ENCODE data around the gene OR10H3. TPM values are rescaled to one million over a fixed set of nuclear protein-coding genes. Genes with fewer than 3 reads are reported as not detected.
"Not testable (repeated sequence)": the region's sequence is repeated elsewhere in the genome, so short reads cannot be mapped to it uniquely, and the experiment has no call there.

Gene OR10H3
- total and polyA plus RNA-seq, 4 donors: not detected

- Histone ChIP-seq H3K9me3 (ENCODE audit: control insufficient read depth, low read length) (no peaks in the 10 kb centered on the region), H3K36me3 (ENCODE audit: control insufficient read depth in 1 of 2, insufficient read depth in 2 of 2, low read length in 1 of 2) (no peaks in the 10 kb centered on the region), H3K27ac (ENCODE audit: low read depth in 1 of 2, low read length in 2 of 2) (no peak overlapping the region), H3K27me3 (ENCODE audit: control insufficient read depth in 1 of 2, insufficient read depth in 2 of 2, low read length in 1 of 2) (no peaks in the 10 kb centered on the region), H3K4me1 (ENCODE audit: control insufficient read depth in 1 of 2, insufficient read depth in 2 of 2, low read length in 2 of 2) (no peaks in the 10 kb centered on the region), H3K4me3 (ENCODE audit: low read length in 2 of 2) (no peak overlapping the region)
- DNase-seq: no peak
- ATAC-seq (ENCODE audit: low FRiP score): no peak
- intact Hi-C loops (cut with DNase I): no loop called here
- 80 to 82% methylated on average over 3 of the region's 3 CpGs for WGBS, 2 donors
These were observed 44.4 kb downstream of the OR10H3 start for GRCh38 chr19:15782211-15782610.

- H3K27me3 ChIP-seq (ENCODE audit: control insufficient read depth in 1 of 2, insufficient read depth in 2 of 2, low read length in 1 of 2); H3K4me1 ChIP-seq (ENCODE audit: control insufficient read depth in 1 of 2, insufficient read depth in 2 of 2, low read length in 2 of 2); intact Hi-C loops (cut with DNase I); H3K4me3 ChIP-seq (ENCODE audit: low read length in 2 of 2); DNase-seq; H3K27ac ChIP-seq (ENCODE audit: low read depth in 1 of 2, low read length in 2 of 2); H3K36me3 ChIP-seq (ENCODE audit: control insufficient read depth in 1 of 2, insufficient read depth in 2 of 2, low read length in 1 of 2); H3K9me3 ChIP-seq (ENCODE audit: control insufficient read depth, low read length); ATAC-seq (ENCODE audit: low FRiP score): not testable (repeated sequence)
- WGBS, 2 donors: 18 to 23% methylated on average over 7 of the region's 7 CpGs
These were observed 45.1 kb downstream of the OR10H3 start for GRCh38 chr19:15782896-15783295.

- Histone ChIP-seq H3K4me3 (ENCODE audit: low read length in 2 of 2) (no peak within 1 kb of the TSS), H3K36me3 (ENCODE audit: control insufficient read depth in 1 of 2, insufficient read depth in 2 of 2, low read length in 1 of 2) (no peaks in the 10 kb centered on the region), H3K27ac (ENCODE audit: low read depth in 1 of 2, low read length in 2 of 2) (no peak within 1 kb of the TSS), H3K9me3 (ENCODE audit: control insufficient read depth, low read length) (no peaks in the 10 kb centered on the region), H3K4me1 (ENCODE audit: control insufficient read depth in 1 of 2, insufficient read depth in 2 of 2, low read length in 2 of 2) (no peaks in the 10 kb centered on the region), H3K27me3 (ENCODE audit: control insufficient read depth in 1 of 2, insufficient read depth in 2 of 2, low read length in 1 of 2) (no peaks in the 10 kb centered on the region)
- 64 to 65% methylated on average over 6 of the region's 6 CpGs for WGBS, 2 donors
- intact Hi-C loops (cut with DNase I): no loop called here
- no peak for ATAC-seq (ENCODE audit: low FRiP score)
- DNase-seq: no peak
These were observed 49.9 kb downstream of the OR10H3 start, which contains the start of gene OR10H5 for GRCh38 chr19:15787611-15788155. OR10H5 (plus strand) TSS chr19:15787661; CDS start chr19:15794049, 6,388 bp downstream.

DNA sequence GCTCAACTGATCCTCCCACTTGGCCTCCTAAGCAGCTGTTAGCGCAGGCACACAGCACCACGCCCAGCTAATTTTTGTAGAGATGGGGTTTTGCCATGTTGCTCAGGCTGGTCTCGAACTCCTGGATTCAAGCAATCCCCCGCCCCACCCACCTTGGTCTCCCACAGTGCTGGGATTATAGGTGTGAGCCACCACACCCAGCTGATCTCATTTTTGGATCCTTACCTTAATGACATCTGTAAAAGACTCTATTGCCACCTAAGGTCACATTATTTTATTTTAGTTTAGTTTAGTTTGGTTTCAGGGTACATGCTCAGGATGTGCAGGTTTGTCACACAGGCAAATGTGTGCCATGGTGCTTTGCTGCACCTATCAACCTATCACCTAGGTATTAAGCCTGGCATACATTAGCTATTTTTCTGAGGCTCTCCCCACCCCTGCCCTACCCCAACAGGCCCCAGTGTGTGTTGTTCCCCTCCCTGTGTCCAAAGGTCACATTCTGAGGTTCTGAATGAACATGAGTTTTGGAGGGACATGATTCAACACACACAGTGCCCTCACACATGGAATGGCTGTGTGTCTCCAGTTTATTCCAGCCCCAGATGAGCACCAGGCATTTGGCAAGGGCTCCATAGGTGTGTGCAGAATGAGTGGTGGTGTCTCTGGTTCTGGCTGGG, 50.9 kb downstream of the OR10H3 start:
- 69 to 71% methylated on average over 4 of the region's 4 CpGs for WGBS, 2 donors
- Histone ChIP-seq H3K27me3 (ENCODE audit: control insufficient read depth in 1 of 2, insufficient read depth in 2 of 2, low read length in 1 of 2) (no peaks in the 10 kb centered on the region), H3K36me3 (ENCODE audit: control insufficient read depth in 1 of 2, insufficient read depth in 2 of 2, low read length in 1 of 2) (no peaks in the 10 kb centered on the region), H3K4me1 (ENCODE audit: control insufficient read depth in 1 of 2, insufficient read depth in 2 of 2, low read length in 2 of 2) (no peaks in the 10 kb centered on the region), H3K4me3 (ENCODE audit: low read length in 2 of 2) (no peak overlapping the region), H3K9me3 (ENCODE audit: control insufficient read depth, low read length) (no peaks in the 10 kb centered on the region), H3K27ac (ENCODE audit: low read depth in 1 of 2, low read length in 2 of 2) (no peak overlapping the region)
- ATAC-seq (ENCODE audit: low FRiP score): no peak
- intact Hi-C loops (cut with DNase I): no loop called here
- DNase-seq: no peak

DNA sequence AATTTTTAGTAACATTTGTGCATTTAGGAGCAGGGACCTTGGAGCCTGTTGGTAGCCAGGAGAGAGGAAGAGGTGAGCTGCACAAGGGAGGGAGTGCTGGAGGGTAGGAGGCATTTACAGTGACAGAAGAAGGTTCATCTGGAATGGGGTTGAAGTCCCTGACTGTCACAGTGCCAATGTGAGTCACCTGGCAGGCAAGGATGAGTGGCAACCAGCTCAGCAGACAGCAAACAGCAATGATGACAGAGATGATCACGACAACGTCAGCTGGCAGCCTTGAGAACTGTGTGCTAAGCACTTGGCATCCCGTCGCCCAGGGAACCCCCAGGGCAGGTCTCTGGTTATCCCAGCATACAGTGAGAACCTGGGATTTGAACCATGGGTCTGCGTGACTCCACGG, 52.3 kb downstream of the OR10H3 start:
- 46 to 56% methylated on average over 6 of the region's 6 CpGs for WGBS, 2 donors
- no peaks in the 10 kb centered on the region for H3K27me3 ChIP-seq (ENCODE audit: control insufficient read depth in 1 of 2, insufficient read depth in 2 of 2, low read length in 1 of 2)

More for the DNA sequence above, 52.3 kb downstream of the OR10H3 start:
- Histone ChIP-seq H3K36me3 (ENCODE audit: control insufficient read depth in 1 of 2, insufficient read depth in 2 of 2, low read length in 1 of 2) (no peaks in the 10 kb centered on the region), H3K4me3 (ENCODE audit: low read length in 2 of 2) (no peak overlapping the region), H3K27ac (ENCODE audit: low read depth in 1 of 2, low read length in 2 of 2) (no peak overlapping the region), H3K4me1 (ENCODE audit: control insufficient read depth in 1 of 2, insufficient read depth in 2 of 2, low read length in 2 of 2) (no peaks in the 10 kb centered on the region), H3K9me3 (ENCODE audit: control insufficient read depth, low read length) (no peaks in the 10 kb centered on the region)
- ATAC-seq (ENCODE audit: low FRiP score) (no peak), DNase-seq (no peak)
- intact Hi-C loops (cut with DNase I): no loop called here

Other genes with a start within 250 kb of the OR10H3 start
- not detected for gene CYP4F22, start 229.5 kb upstream of the OR10H3 start, total RNA-seq
- not detected for gene CYP4F22, start 229.5 kb upstream of the OR10H3 start, polyA plus RNA-seq
- not detected for gene CYP4F8, start 122.8 kb upstream of the OR10H3 start, total RNA-seq
- not detected for gene CYP4F8, start 122.8 kb upstream of the OR10H3 start, polyA plus RNA-seq
- under 1 TPM; 0.71 to 0.90 TPM for gene CYP4F3, start 97.1 kb upstream of the OR10H3 start, total RNA-seq
- gene CYP4F3, start 97.1 kb upstream of the OR10H3 start, polyA plus RNA-seq: not detected
- gene CYP4F12, start 64.9 kb upstream of the OR10H3 start, total RNA-seq: 10 to 100 TPM in 1 of 2 donors, 1 to 10 TPM in 1; 3.1 to 14.1 TPM
- gene CYP4F12, start 64.9 kb upstream of the OR10H3 start, polyA plus RNA-seq: 1 to 10 TPM in 1 of 2 donors, under 1 TPM in 1; 0.43 to 7.0 TPM
- gene OR10H2, start 10.0 kb upstream of the OR10H3 start, total RNA-seq: not detected
- not detected for gene OR10H2, start 10.0 kb upstream of the OR10H3 start, polyA plus RNA-seq
- not detected for gene OR10H5, start 49.7 kb downstream of the OR10H3 start, total RNA-seq
- gene OR10H5, start 49.7 kb downstream of the OR10H3 start, polyA plus RNA-seq: not detected
- gene OR10H1, start 77.7 kb downstream of the OR10H3 start, total RNA-seq: under 1 TPM in 1 of 2 donors, not detected in 1; 0.10 TPM
- gene OR10H1, start 77.7 kb downstream of the OR10H3 start, polyA plus RNA-seq: not detected
- gene CYP4F2, start 160.1 kb downstream of the OR10H3 start, total RNA-seq: not detected
- 1 to 10 TPM in 1 of 2 donors, not detected in 1; 4.4 TPM for gene CYP4F2, start 160.1 kb downstream of the OR10H3 start, polyA plus RNA-seq
- gene CYP4F11, start 196.5 kb downstream of the OR10H3 start, total RNA-seq: 10 to 100 TPM in 1 of 2 donors, 1 to 10 TPM in 1; 3.9 to 11.0 TPM
- gene CYP4F11, start 196.5 kb downstream of the OR10H3 start, polyA plus RNA-seq: 10 to 100 TPM in 1 of 2 donors, 1 to 10 TPM in 1; 1.5 to 10.4 TPM
- gene OR10H4, start 211.0 kb downstream of the OR10H3 start, total RNA-seq: not detected
- not detected for gene OR10H4, start 211.0 kb downstream of the OR10H3 start, polyA plus RNA-seq

Measured in aorta (tissue), 5 donors.